IMR-90 (cell line): ENCODE measurements around the gene RINT1. TPM values are rescaled to one million over a fixed set of nuclear protein-coding genes. Genes with fewer than 3 reads are reported as not detected.

Source experiments
- ATAC-seq: fragments of 200-7000 bp; cut with Tn5 transposase; 2 replicates; pipeline ENCODE4 v1.9.1; 2020; ENCODE audit warnings: low read depth, mild to moderate bottlenecking, moderate library complexity
- BruUV-seq: library from RNA; stranded (reverse); fragments of 400-500 nt; replicated peaks from 2 replicates; lab custom pipeline; 2021; lab: Mats Ljungman, UMichigan
- CTCF ChIA-PET: fragments of 300-600 bp; formaldehyde crosslinking; extraction: SDS; loops from one replicate; lab custom pipeline; 2021; ENCODE audit warnings: antibody characterized with exemption; lab: Yijun Ruan, JAX
- POLR2A ChIA-PET: fragments of 300-600 bp; sonication (Branson Sonifier 250); formaldehyde crosslinking; loops from one replicate; lab custom pipeline; 2022; ENCODE audit warnings: antibody characterized with exemption; ENCODE audit not compliant: unreplicated experiment; lab: Charles Lee
- DNase-seq: peaks from one replicate; pipeline ENCODE4 v3.0.0; 2013
- H2AFZ ChIP-seq: replicated peaks from 2 replicates; pipeline ENCODE3; 2013; ENCODE audit warnings: low read length, mild to moderate bottlenecking; ENCODE audit not compliant: poor library complexity
- H2AK5ac ChIP-seq: 2 replicates; pipeline ENCODE4 v1.6.1; 2013; ENCODE audit warnings: low read depth, low read length, inconsistent platforms
- H2AK9ac ChIP-seq: replicated peaks from 2 replicates; pipeline ENCODE3; 2013; ENCODE audit warnings: mild to moderate bottlenecking, low read depth, low read length, moderate library complexity; ENCODE audit not compliant: poor library complexity
- H2BK120ac ChIP-seq: 2 replicates; pipeline ENCODE4 v1.6.1; 2013; ENCODE audit warnings: low read depth, low read length, inconsistent platforms
- H2BK15ac ChIP-seq: 3 replicates; pipeline ENCODE4 v1.6.1; 2013; ENCODE audit warnings: low read depth, low read length, inconsistent platforms
- H2BK20ac ChIP-seq: 2 replicates; pipeline ENCODE4 v1.6.1; 2013; ENCODE audit warnings: low read depth, mild to moderate bottlenecking, inconsistent platforms, low read length, moderate library complexity
- H2BK5ac ChIP-seq: 2 replicates; pipeline ENCODE4 v1.6.1; 2013; ENCODE audit warnings: mild to moderate bottlenecking, low read depth, low read length, inconsistent platforms; ENCODE audit not compliant: poor library complexity, severe bottlenecking
- H3K14ac ChIP-seq: replicated peaks from 2 replicates; pipeline ENCODE4 v1.6.1; 2013; ENCODE audit warnings: low read depth, low read length, inconsistent platforms
- H3K18ac ChIP-seq: 2 replicates; pipeline ENCODE4 v1.6.1; 2013; ENCODE audit warnings: low read depth, low read length, control low read depth
- H3K23ac ChIP-seq: 2 replicates; pipeline ENCODE4 v1.6.1; 2013; ENCODE audit warnings: low read depth, low read length, inconsistent platforms
- H3K27ac ChIP-seq: 2 replicates; pipeline ENCODE4 v1.5.1; 2013; ENCODE audit warnings: mild to moderate bottlenecking, control low read depth, low read length; ENCODE audit not compliant: insufficient read depth
- H3K27me3 ChIP-seq: 2 replicates; pipeline ENCODE4 v1.6.1; 2013; ENCODE audit warnings: low read length; ENCODE audit not compliant: control insufficient read depth, insufficient read depth
- H3K36me3 ChIP-seq: 2 replicates; pipeline ENCODE4 v1.6.1; 2013; ENCODE audit warnings: low read length, mixed read lengths; ENCODE audit not compliant: control insufficient read depth, insufficient read depth
- H3K4ac ChIP-seq: 2 replicates; pipeline ENCODE4 v1.6.1; 2013; ENCODE audit warnings: low read depth, low read length, inconsistent platforms
- H3K4me1 ChIP-seq: 2 replicates; pipeline ENCODE4 v1.6.1; 2013; ENCODE audit warnings: low read length, mixed read lengths; ENCODE audit not compliant: control insufficient read depth, insufficient read depth
- H3K4me2 ChIP-seq: 2 replicates; pipeline ENCODE4 v1.6.1; 2013; ENCODE audit warnings: low read depth, mild to moderate bottlenecking, control low read depth, low read length, moderate library complexity
- H3K4me3 ChIP-seq: 2 replicates; pipeline ENCODE4 v1.5.1; 2013; ENCODE audit warnings: low read depth, mild to moderate bottlenecking, control low read depth, low read length, moderate library complexity; ENCODE audit not compliant: insufficient read depth
- H3K56ac ChIP-seq: 2 replicates; pipeline ENCODE4 v1.6.1; 2013; ENCODE audit warnings: low read length, inconsistent platforms; ENCODE audit not compliant: insufficient read depth; ENCODE audit errors: extremely low read depth
- H3K79me1 ChIP-seq, 2 experiments: 2 replicates each; pipeline ENCODE4 v1.6.1; 2013; ENCODE audit warnings: low read length in 2 of 2, inconsistent platforms in 1 of 2, low read depth in 1 of 2
- H3K9ac ChIP-seq: 2 replicates; pipeline ENCODE4 v1.6.1; 2013; ENCODE audit warnings: low read depth, low read length, control low read depth
- H3K9me1 ChIP-seq: 2 replicates; pipeline ENCODE4 v1.6.1; 2013; ENCODE audit warnings: low read length, inconsistent platforms; ENCODE audit not compliant: insufficient read depth
- H3K9me3 ChIP-seq: 2 replicates; pipeline ENCODE4 v1.6.1; 2013; ENCODE audit warnings: low read length; ENCODE audit not compliant: control insufficient read depth, insufficient read depth
- H4K20me1 ChIP-seq: 2 replicates; pipeline ENCODE4 v1.6.1; 2013; ENCODE audit warnings: low read length, inconsistent platforms; ENCODE audit not compliant: insufficient read depth
- H4K5ac ChIP-seq: 2 replicates; pipeline ENCODE4 v1.6.1; 2013; ENCODE audit warnings: mild to moderate bottlenecking, low read depth, low read length, control low read depth
- H4K8ac ChIP-seq, 2 experiments: 2 replicates each; pipeline ENCODE4 v1.6.1; 2013; ENCODE audit warnings: low read depth in 2 of 2, low read length in 2 of 2, control low read depth in 1 of 2, inconsistent platforms in 1 of 2
- H4K91ac ChIP-seq: 2 replicates; pipeline ENCODE4 v1.6.1; 2013; ENCODE audit warnings: low read depth, low read length, inconsistent platforms; ENCODE audit not compliant: insufficient read depth
- MAZ ChIP-seq: IDR thresholded peaks from 2 replicates; pipeline ENCODE4 v1.6.1; 2012; ENCODE audit warnings: low read depth, mild to moderate bottlenecking, low read length, improper control_type of control experiment, moderate library complexity, borderline replicate concordance
- SMC3 ChIP-seq: fragments of 150-350 bp; IDR thresholded peaks from 2 replicates; pipeline ENCODE4 v1.6.1; 2016; ENCODE audit warnings: low read depth, mild to moderate bottlenecking, antibody characterized with exemption, low read length, moderate library complexity
- WGBS, 2 experiments: methylation state at CpG; one replicate each; pipeline versions ENCODE4 v1.1.5 to v1.1.7; 2013; ENCODE audit warnings: missing lambda C conversion rate in 2 of 2; ENCODE audit not compliant: insufficient read length in 1 of 2; ENCODE audit errors: extremely low coverage in 2 of 2; 5-methylcytosine and 5-hydroxymethylcytosine counted together
- dilution Hi-C: fragments of 300-500 bp; cut with HindIII; formaldehyde crosslinking; loops from one replicate; pipeline ENCODE4 v1.14.3; 2018; ENCODE audit warnings: low sequenced_read_pairs; ENCODE audit not compliant: unreplicated experiment
- in situ Hi-C: fragments of 300-500 bp; cut with MboI; formaldehyde crosslinking; loops from 3 replicates; pipeline ENCODE4 v1.14.3; 2019; ENCODE audit warnings: low sequenced_read_pairs, inconsistent platforms, mixed read lengths
- intact Hi-C: fragments of 100-400 bp; cut with micrococcal nuclease; formaldehyde crosslinking; loops from 2 replicates; pipeline ENCODE4 v1.10.0; 2022
- polyA plus RNA-seq, 3 experiments: library from polyadenylated mRNA; depleted of rRNA; stranded (reverse); fragments of >200 nt; gene quantifications; 2 replicates each; pipeline ENCODE4 v1.2.3, GENCODE V29; 2012; ENCODE audit warnings: low replicate concordance in 1 of 3
- total RNA-seq: library from RNA; depleted of rRNA; stranded (reverse); fragments of >200 nt; gene quantifications from 2 replicates; pipeline ENCODE4 v1.2.3, GENCODE V29; 2012

The RINT1 gene
- total and polyA plus RNA-seq, 2 of the 4 experiments (the other 2 are of a cell fraction) = 15.9 to 23.1 TPM

DNA sequence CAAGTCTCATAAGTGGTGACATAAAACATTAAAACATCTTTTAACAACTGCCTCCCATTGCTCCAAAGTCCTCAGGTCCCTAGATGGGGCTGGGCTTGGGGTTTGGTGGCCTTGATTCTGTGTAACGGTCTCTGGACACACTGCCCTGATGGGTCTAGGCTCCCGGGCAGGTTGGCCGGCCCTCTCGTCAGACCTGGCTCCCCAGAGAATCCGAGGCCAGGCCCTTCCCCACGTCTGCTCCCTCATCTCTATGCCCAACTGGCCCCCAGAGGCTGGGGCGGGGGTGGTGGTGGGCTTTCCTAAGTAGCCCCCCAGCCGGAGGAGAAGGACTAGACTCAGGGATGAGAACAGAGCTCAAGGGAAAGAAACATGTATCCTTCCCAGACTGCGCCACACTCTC lies 80.8 kb downstream of the RINT1 start:
- Histone ChIP-seq H4K20me1 (no peaks in the 10 kb centered on the region), H3K4me1 (no peaks in the 10 kb centered on the region), H2BK20ac (no peak overlapping the region), H3K27ac (no peak overlapping the region), H3K56ac (no peak overlapping the region), H3K4me2 (no peak overlapping the region), H4K91ac (no peak overlapping the region), H2BK15ac (no peak overlapping the region), H3K4me3 (no peak overlapping the region), H3K27me3 (no peaks in the 10 kb centered on the region), H3K9me3 (no peaks in the 10 kb centered on the region), H3K36me3 (peaks cover 19% of the 10 kb centered on the region), H2BK5ac (no peak overlapping the region), H3K23ac (no peak overlapping the region), H3K79me1 (no peaks in the 10 kb centered on the region), H4K5ac (no peak overlapping the region), H3K18ac (no peak overlapping the region), H3K4ac (no peak overlapping the region), H2AFZ (no peak overlapping the region), H3K14ac (no peak overlapping the region), H3K9me1 (peaks cover 2% of the 10 kb centered on the region; the same call in 1 of the 2 replicates), H2AK9ac (no peak overlapping the region), H4K8ac (no peak overlapping the region), H2BK120ac (no peak overlapping the region), H2AK5ac (no peak overlapping the region), H3K9ac (no peak overlapping the region)
- TF ChIP-seq SMC3 (no peak), MAZ (no peak)
- dilution Hi-C loops (no loop called here), intact Hi-C loops (no loop called here), in situ Hi-C loops (no loop called here)
- CTCF ChIA-PET = no interaction called here
- BruUV-seq = no TSS peak
- WGBS, 2 experiments = no CpG with 5 or more reads among the region's 9 CpGs
- POLR2A ChIA-PET = no interaction called here
- ATAC-seq = no peak
- no peak for DNase-seq
